ENCODE data around the gene SLC51B.

GRCh38 chr15:65086680-65087111 lies 41.5 kb downstream of the SLC51B start:
- TF ChIP-seq POLR2AphosphoS5 (IDR thresholded peaks at IDR 0.05; ENCODE audit: low read depth, low read length) (no peak), POLR2A (IDR thresholded peaks at IDR 0.05; ENCODE audit: low read depth, low read length) (no peak)
